ENCODE data around the gene SLC10A1.
"Not testable (repeated sequence)": the region's sequence is repeated elsewhere in the genome, so short reads cannot be mapped to it uniquely, and the experiment has no call there.

SLC10A1 gene

DNA sequence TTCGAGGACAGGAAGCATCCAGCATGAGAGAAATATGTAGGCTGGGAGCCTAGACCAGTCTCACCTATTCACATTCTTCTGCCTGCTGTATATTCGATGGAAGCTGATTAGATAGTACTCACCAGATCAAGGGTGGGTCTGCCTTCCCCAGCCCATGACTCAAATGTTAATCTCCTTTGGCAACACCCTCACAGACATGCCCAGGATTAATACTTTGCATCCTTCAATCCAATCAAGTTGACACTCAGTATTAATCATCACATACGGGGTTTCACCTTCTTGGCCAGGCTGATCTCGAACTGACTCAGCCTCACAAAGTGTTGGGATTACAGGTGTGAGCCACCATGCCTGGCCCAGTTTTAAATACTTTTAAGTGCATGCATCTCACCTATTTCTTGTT, 30.5 kb upstream of the SLC10A1 start:
- no peaks in the 10 kb centered on the region for H3K36me3 ChIP-seq (ENCODE audit: control insufficient read depth in 2 of 2, insufficient read depth in 2 of 2, low read length in 2 of 2)
- H3K27me3 ChIP-seq (ENCODE audit: control insufficient read depth in 1 of 2, insufficient read depth in 2 of 2, low read length in 2 of 2): no peaks in the 10 kb centered on the region
- H3K4me1 ChIP-seq (ENCODE audit: control insufficient read depth, insufficient read depth, low read length): no peaks in the 10 kb centered on the region
- H3K9ac ChIP-seq (ENCODE audit: low read length in 2 of 2): no peak overlapping the region
- H3K27ac ChIP-seq (ENCODE audit: low read length): no peak overlapping the region
- no peak overlapping the region for H3K4me3 ChIP-seq (ENCODE audit: low read length in 2 of 2)
- peaks cover 0 to 3% of the 10 kb centered on the region in 2 donors for H3K9me3 ChIP-seq (ENCODE audit: control insufficient read depth in 2 of 2, low read length in 2 of 2)

DNA sequence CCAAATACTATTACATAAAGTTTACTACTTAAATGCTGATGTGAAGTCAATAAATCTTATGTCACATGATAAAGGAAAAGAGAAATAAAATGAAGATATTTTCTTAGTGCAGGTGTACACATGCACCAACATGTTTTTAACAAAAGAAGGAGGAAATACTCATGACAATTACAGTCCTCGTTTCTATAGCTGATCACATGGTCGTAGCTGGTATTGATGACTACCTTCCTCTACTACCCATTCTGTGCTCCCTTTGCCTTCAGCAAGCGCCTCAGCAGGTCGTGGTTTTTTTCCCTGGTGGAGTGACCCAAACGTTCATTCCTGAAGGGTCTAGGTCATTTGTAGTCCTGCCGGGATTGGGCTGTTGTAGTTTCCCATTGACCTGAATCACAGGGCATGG, 25.4 kb upstream of the SLC10A1 start:
- Histone ChIP-seq H3K36me3 (ENCODE audit: control insufficient read depth in 2 of 2, insufficient read depth in 2 of 2, low read length in 2 of 2) (no peaks in the 10 kb centered on the region), H3K9ac (ENCODE audit: low read length in 2 of 2) (no peak overlapping the region), H3K4me3 (ENCODE audit: low read length in 2 of 2) (no peak overlapping the region), H3K27ac (ENCODE audit: low read length) (no peak overlapping the region), H3K9me3 (ENCODE audit: control insufficient read depth in 2 of 2, low read length in 2 of 2) (no peaks in the 10 kb centered on the region), H3K4me1 (ENCODE audit: control insufficient read depth, insufficient read depth, low read length) (no peaks in the 10 kb centered on the region), H3K27me3 (ENCODE audit: control insufficient read depth in 1 of 2, insufficient read depth in 2 of 2, low read length in 2 of 2) (peaks cover 0 to 2% of the 10 kb centered on the region in 2 donors)

DNA sequence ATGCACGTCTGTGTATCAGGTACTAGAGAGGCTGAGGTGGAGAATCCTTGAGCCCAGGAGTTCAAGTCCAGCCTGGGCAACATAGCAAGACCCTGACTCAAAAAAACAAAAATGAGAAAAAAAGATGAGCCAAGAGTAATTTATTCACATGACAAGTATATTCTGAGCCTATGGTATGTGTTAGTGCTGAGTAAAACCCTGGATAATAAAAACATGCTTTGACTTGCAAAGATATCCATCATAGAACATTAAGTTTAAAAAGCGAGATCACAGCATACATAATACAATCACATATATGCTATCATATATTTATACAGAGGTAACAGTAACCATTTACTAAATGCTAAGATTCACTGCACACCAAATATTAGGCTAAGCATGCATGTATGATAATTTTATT, 23.9 kb upstream of the SLC10A1 start:
- Histone ChIP-seq H3K9ac (ENCODE audit: low read length in 2 of 2) (no peak overlapping the region), H3K4me3 (ENCODE audit: low read length in 2 of 2) (no peak overlapping the region), H3K27ac (ENCODE audit: low read length) (no peak overlapping the region), H3K9me3 (ENCODE audit: control insufficient read depth in 2 of 2, low read length in 2 of 2) (no peaks in the 10 kb centered on the region), H3K27me3 (ENCODE audit: control insufficient read depth in 1 of 2, insufficient read depth in 2 of 2, low read length in 2 of 2) (peaks cover 0 to 4% of the 10 kb centered on the region in 2 donors), H3K4me1 (ENCODE audit: control insufficient read depth, insufficient read depth, low read length) (no peaks in the 10 kb centered on the region), H3K36me3 (ENCODE audit: control insufficient read depth in 2 of 2, insufficient read depth in 2 of 2, low read length in 2 of 2) (no peaks in the 10 kb centered on the region)

- Histone ChIP-seq H3K4me1 (ENCODE audit: control insufficient read depth, insufficient read depth, low read length) (no peaks in the 10 kb centered on the region), H3K36me3 (ENCODE audit: control insufficient read depth in 2 of 2, insufficient read depth in 2 of 2, low read length in 2 of 2) (no peaks in the 10 kb centered on the region), H3K27me3 (ENCODE audit: control insufficient read depth in 1 of 2, insufficient read depth in 2 of 2, low read length in 2 of 2) (peaks cover 3 to 6% of the 10 kb centered on the region in 2 donors), H3K9me3 (ENCODE audit: control insufficient read depth in 2 of 2, low read length in 2 of 2) (no peaks in the 10 kb centered on the region), H3K27ac (ENCODE audit: low read length) (no peak overlapping the region), H3K4me3 (ENCODE audit: low read length in 2 of 2) (no peak overlapping the region), H3K9ac (ENCODE audit: low read length in 2 of 2) (no peak overlapping the region)
Measured at GRCh38 chr14:69819607-69820006, 22.6 kb upstream of the SLC10A1 start.

DNA sequence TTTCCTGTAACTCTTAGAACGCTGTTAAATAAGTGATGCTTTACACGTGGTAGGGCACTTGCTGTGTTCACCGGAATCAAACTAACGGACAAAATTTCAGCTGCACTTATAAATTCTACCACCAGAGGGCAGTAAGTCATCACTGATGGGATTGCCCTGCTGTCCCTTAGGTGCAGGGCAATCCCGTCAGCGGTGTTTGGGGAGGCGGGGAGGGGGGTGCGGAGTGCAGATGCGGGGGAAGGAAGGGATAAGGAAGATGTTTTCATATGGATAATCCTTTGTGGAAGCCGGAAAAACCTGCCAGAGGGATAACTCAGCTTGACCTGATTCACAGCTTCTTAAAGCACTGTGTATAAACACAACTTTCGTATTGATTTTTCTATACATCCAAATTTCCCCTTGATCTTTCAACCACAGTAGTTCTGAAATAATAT, 21.7 kb upstream of the SLC10A1 start:
- no peaks in the 10 kb centered on the region for H3K36me3 ChIP-seq (ENCODE audit: control insufficient read depth in 2 of 2, insufficient read depth in 2 of 2, low read length in 2 of 2)
- H3K27ac ChIP-seq (ENCODE audit: low read length): no peak overlapping the region
- H3K9ac ChIP-seq (ENCODE audit: low read length in 2 of 2): no peak overlapping the region
- H3K4me1 ChIP-seq (ENCODE audit: control insufficient read depth, insufficient read depth, low read length): no peaks in the 10 kb centered on the region
- H3K4me3 ChIP-seq (ENCODE audit: low read length in 2 of 2): no peak overlapping the region
- no peaks in the 10 kb centered on the region for H3K9me3 ChIP-seq (ENCODE audit: control insufficient read depth in 2 of 2, low read length in 2 of 2)
- peaks cover 3 to 6% of the 10 kb centered on the region in 2 donors for H3K27me3 ChIP-seq (ENCODE audit: control insufficient read depth in 1 of 2, insufficient read depth in 2 of 2, low read length in 2 of 2)

- H3K9ac ChIP-seq (ENCODE audit: low read length in 2 of 2): no peak overlapping the region
- H3K4me1 ChIP-seq (ENCODE audit: control insufficient read depth, insufficient read depth, low read length): no peaks in the 10 kb centered on the region
- no peaks in the 10 kb centered on the region for H3K36me3 ChIP-seq (ENCODE audit: control insufficient read depth in 2 of 2, insufficient read depth in 2 of 2, low read length in 2 of 2)
- no peaks in the 10 kb centered on the region for H3K9me3 ChIP-seq (ENCODE audit: control insufficient read depth in 2 of 2, low read length in 2 of 2)
- no peak overlapping the region for H3K4me3 ChIP-seq (ENCODE audit: low read length in 2 of 2)
- peaks cover 3 to 6% of the 10 kb centered on the region in 2 donors for H3K27me3 ChIP-seq (ENCODE audit: control insufficient read depth in 1 of 2, insufficient read depth in 2 of 2, low read length in 2 of 2)
- H3K27ac ChIP-seq (ENCODE audit: low read length): no peak overlapping the region
Measured at GRCh38 chr14:69816216-69816615, 19.2 kb upstream of the SLC10A1 start.

GRCh38 chr14:69815556-69815955, 18.5 kb upstream of the SLC10A1 start:
- H3K27me3 ChIP-seq (ENCODE audit: control insufficient read depth in 1 of 2, insufficient read depth in 2 of 2, low read length in 2 of 2): peaks cover 3 to 6% of the 10 kb centered on the region in 2 donors

GRCh38 chr14:69814397-69814796, 17.4 kb upstream of the SLC10A1 start:
- H3K4me1 ChIP-seq (ENCODE audit: control insufficient read depth, insufficient read depth, low read length): no peaks in the 10 kb centered on the region
- peaks cover 3 to 6% of the 10 kb centered on the region in 2 donors for H3K27me3 ChIP-seq (ENCODE audit: control insufficient read depth in 1 of 2, insufficient read depth in 2 of 2, low read length in 2 of 2)
- no peak overlapping the region for H3K9ac ChIP-seq (ENCODE audit: low read length in 2 of 2)
- H3K9me3 ChIP-seq (ENCODE audit: control insufficient read depth in 2 of 2, low read length in 2 of 2): no peaks in the 10 kb centered on the region
- no peak overlapping the region for H3K27ac ChIP-seq (ENCODE audit: low read length)
- H3K4me3 ChIP-seq (ENCODE audit: low read length in 2 of 2): no peak overlapping the region
- H3K36me3 ChIP-seq (ENCODE audit: control insufficient read depth in 2 of 2, insufficient read depth in 2 of 2, low read length in 2 of 2): no peaks in the 10 kb centered on the region

More at GRCh38 chr14:69815556-69815955, 18.5 kb upstream of the SLC10A1 start:
- Histone ChIP-seq H3K36me3 (ENCODE audit: control insufficient read depth in 2 of 2, insufficient read depth in 2 of 2, low read length in 2 of 2) (no peaks in the 10 kb centered on the region), H3K4me1 (ENCODE audit: control insufficient read depth, insufficient read depth, low read length) (no peaks in the 10 kb centered on the region), H3K27ac (ENCODE audit: low read length) (no peak overlapping the region), H3K9me3 (ENCODE audit: control insufficient read depth in 2 of 2, low read length in 2 of 2) (no peaks in the 10 kb centered on the region), H3K4me3 (ENCODE audit: low read length in 2 of 2) (no peak overlapping the region), H3K9ac (ENCODE audit: low read length in 2 of 2) (no peak overlapping the region)

DNA sequence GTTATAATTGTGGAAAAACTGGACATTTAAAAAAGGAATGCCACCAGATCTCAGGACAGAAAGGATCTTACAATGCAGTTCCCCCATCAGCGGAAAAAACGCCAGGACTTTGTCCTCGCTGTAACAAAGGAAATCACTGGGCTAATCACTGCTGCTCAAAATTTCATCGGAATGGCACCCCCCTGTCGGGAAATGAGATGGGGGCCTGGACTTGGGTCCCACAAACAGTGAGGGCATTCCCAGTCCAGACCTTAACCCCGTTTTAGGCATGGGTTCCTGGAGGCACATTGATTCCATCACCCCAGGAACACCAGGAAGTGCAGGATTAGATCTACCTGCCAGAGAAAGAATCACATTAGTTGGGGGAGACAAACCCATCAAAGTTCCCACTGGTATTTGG, 16.3 kb upstream of the SLC10A1 start:
- not testable (repeated sequence) for H3K4me3 ChIP-seq (ENCODE audit: low read length in 2 of 2); H3K4me1 ChIP-seq (ENCODE audit: control insufficient read depth, insufficient read depth, low read length); H3K9me3 ChIP-seq (ENCODE audit: control insufficient read depth in 2 of 2, low read length in 2 of 2); H3K9ac ChIP-seq (ENCODE audit: low read length in 2 of 2); H3K36me3 ChIP-seq (ENCODE audit: control insufficient read depth in 2 of 2, insufficient read depth in 2 of 2, low read length in 2 of 2); H3K27me3 ChIP-seq (ENCODE audit: control insufficient read depth in 1 of 2, insufficient read depth in 2 of 2, low read length in 2 of 2); H3K27ac ChIP-seq (ENCODE audit: low read length)

DNA sequence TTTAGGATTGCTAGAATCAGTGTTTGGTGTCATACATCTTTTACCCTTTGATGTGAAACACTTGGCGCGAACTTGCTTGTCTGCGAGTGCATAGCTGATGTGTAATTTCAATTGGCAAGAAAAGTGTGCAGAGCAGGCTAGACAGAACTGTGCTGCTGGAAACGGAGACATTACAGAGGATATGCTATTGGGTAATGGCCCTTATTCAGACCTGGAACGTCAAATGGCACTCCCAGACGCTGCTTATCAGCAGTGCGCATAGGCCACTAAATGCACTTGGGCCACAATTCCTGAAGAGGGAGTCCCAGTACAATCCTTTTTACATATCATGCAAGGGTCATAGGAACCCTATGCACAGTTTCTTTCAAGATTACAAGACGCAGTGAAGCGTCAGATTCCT, 15.7 kb upstream of the SLC10A1 start:
- Histone ChIP-seq H3K4me1 (ENCODE audit: control insufficient read depth, insufficient read depth, low read length) (no peaks in the 10 kb centered on the region), H3K36me3 (ENCODE audit: control insufficient read depth in 2 of 2, insufficient read depth in 2 of 2, low read length in 2 of 2) (no peaks in the 10 kb centered on the region), H3K27me3 (ENCODE audit: control insufficient read depth in 1 of 2, insufficient read depth in 2 of 2, low read length in 2 of 2) (peaks cover 3 to 4% of the 10 kb centered on the region in 2 donors), H3K4me3 (ENCODE audit: low read length in 2 of 2) (no peak overlapping the region), H3K27ac (ENCODE audit: low read length) (no peak overlapping the region), H3K9ac (ENCODE audit: low read length in 2 of 2) (no peak overlapping the region), H3K9me3 (ENCODE audit: control insufficient read depth in 2 of 2, low read length in 2 of 2) (no peaks in the 10 kb centered on the region)

GRCh38 chr14:69811868-69812252, 14.8 kb upstream of the SLC10A1 start:
- H3K27me3 ChIP-seq (ENCODE audit: control insufficient read depth in 1 of 2, insufficient read depth in 2 of 2, low read length in 2 of 2): peaks cover 3 to 4% of the 10 kb centered on the region in 2 donors
- H3K4me1 ChIP-seq (ENCODE audit: control insufficient read depth, insufficient read depth, low read length): no peaks in the 10 kb centered on the region
- H3K9ac ChIP-seq (ENCODE audit: low read length in 2 of 2): no peak overlapping the region
- no peaks in the 10 kb centered on the region for H3K36me3 ChIP-seq (ENCODE audit: control insufficient read depth in 2 of 2, insufficient read depth in 2 of 2, low read length in 2 of 2)
- H3K9me3 ChIP-seq (ENCODE audit: control insufficient read depth in 2 of 2, low read length in 2 of 2): no peaks in the 10 kb centered on the region
- no peak overlapping the region for H3K4me3 ChIP-seq (ENCODE audit: low read length in 2 of 2)
- no peak overlapping the region for H3K27ac ChIP-seq (ENCODE audit: low read length)

Data from stomach smooth muscle (tissue), 2 donors.